WTC11 (cell line): ENCODE results near the gene CPT1C.

Experiments used
- ATF2 ChIP-seq: sonication (generic); formaldehyde crosslinking; IDR thresholded peaks from 2 replicates; pipeline ENCODE4 v1.8.1; 2022; ENCODE audit warnings: low read depth, missing genetic modification reagents, borderline replicate concordance
- CTCF ChIP-seq: fragments of 200-600 bp; IDR thresholded peaks from 2 replicates; pipeline ENCODE4 v1.8.0; 2022; ENCODE audit warnings: antibody characterized with exemption
- IRF1 ChIP-seq: sonication (generic); formaldehyde crosslinking; IDR thresholded peaks from 2 replicates; pipeline ENCODE4 v1.8.0; 2023; ENCODE audit warnings: missing genetic modification reagents
- ZSCAN18 ChIP-seq: fragments of 250-450 bp; sonication (Bioruptor Pico); IDR thresholded peaks from 2 replicates; pipeline ENCODE4 v2.1.2; 2022; ENCODE audit warnings: mild to moderate bottlenecking, moderate library complexity

- TF ChIP-seq ZSCAN18 (CRISPR knock-in tag) (no peak), IRF1 (CRISPR knock-in tag) (no peak), ATF2 (CRISPR knock-in tag) (no peak), CTCF (no peak)
These were observed 36.3 kb upstream of the CPT1C start for GRCh38 chr19:49654581-49654980.
